HG02571 (cell line): ENCODE data around the gene EIF4EBP3.

ENCODE experiments used
- ATAC-seq: cut with Tn5 transposase; IDR thresholded peaks from one replicate; pipeline ENCODE4 v1.9.1; 2021; ENCODE audit warnings: mild to moderate bottlenecking, moderate library complexity; ENCODE audit not compliant: unreplicated experiment

EIF4EBP3 gene

DNA sequence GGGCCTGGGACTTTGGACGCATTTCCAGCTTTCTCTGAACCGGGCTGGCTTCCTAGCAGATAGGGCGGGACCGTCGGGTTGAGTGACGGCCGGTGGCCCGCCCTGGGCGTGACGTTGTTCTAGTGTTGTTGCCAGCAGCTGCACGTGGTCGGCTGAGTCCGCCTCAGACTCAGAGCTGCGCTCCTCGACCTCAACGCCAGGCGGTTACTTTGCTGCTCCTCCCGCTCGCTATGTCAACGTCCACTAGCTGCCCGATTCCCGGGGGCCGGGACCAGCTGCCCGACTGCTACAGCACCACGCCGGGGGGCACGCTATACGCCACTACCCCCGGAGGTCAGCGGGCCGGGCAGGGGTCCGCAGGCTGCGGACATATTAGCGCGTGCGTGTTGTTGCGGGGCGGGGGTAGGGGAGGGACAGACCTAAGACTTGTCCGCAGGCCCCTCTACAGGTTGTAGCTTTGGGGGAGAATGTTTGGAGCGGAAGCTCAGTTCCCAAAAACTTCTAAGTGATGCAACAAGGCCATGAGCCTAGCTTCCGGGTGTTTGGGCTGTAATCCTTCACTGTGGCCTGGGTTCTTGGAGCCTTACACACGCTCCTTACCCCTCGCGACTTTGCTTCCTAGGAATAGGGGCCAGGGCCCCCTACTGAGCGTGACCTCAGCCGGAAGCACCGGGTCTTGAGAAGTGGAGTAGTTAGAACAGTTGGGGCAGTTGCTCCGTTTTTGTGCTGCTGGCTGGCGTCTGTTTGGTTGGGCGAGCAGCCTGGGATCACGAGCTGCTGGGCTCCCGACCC lies at the start of gene EIF4EBP3:
Gene EIF4EBP3, plus strand, starts transcription at position 155 of the 792 bp plus-strand sequence. Its CDS starts 76 bp downstream, at position 231.
- ATAC-seq = peak; percentile 97

GRCh38 chr5:140497897-140498296 lies 49.6 kb upstream of the EIF4EBP3 start:
- ATAC-seq = no peak

GRCh38 chr5:140498591-140498990 lies 48.9 kb upstream of the EIF4EBP3 start:
- ATAC-seq = no peak

DNA sequence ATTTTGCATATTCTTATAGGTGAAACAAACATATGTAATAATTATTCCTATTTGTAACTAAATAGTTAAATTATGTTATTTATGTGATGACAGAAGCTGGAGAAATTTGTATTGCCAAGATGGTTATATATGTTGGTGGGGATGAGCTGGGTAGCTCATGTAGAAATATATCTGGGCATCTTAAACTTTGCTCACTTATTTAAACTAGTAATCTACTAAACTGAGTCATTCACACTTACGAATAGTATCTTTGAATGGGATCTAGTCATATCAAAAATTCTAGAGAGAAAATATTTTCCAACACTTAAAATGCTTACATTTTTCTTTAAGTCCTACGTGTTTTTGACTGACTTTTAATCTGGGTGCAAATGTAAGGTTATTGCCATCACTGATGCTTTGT lies 44.6 kb upstream of the EIF4EBP3 start:
- ATAC-seq = no peak

- ATAC-seq = no peak
These were observed 37.6 kb upstream of the EIF4EBP3 start for GRCh38 chr5:140509898-140510297.

DNA sequence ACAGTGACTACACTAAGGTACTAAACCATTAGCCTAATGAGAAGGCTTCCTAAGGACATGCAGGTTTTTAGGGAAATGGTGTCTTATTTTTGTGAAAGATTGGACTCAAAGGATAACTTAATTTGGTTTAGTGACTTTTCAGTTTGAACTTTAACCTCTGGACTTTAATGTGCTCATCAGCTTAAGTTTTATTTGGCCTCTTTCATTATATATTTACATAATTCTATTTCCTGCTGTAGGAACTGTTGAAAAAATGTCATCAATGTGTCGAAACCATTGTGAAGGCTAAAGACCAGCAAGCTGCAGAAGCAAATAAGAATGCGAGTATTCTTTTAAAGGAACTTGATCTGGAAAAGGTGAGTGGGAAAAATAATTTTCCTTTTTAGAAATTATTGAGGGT lies 34.3 kb upstream of the EIF4EBP3 start:
- ATAC-seq = no peak

DNA sequence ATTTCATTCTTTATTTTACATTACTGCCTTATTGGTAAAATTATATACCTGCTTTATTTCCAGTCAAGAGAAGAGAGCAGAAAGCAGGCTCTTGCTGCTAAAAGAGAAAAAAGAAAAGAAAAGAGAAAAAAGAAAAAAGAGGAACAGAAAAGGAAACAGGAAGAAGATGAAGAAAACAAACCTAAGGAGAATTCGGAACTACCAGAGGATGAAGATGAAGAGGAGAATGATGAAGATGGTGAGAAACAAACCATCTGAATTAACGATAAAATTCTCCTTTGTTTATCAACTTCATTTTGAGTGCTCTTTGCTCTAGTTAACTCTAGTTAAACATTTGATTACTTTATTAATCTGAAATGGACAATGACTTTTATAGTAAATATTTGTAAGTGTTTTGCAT lies 23.5 kb upstream of the EIF4EBP3 start:
- ATAC-seq = no peak

DNA sequence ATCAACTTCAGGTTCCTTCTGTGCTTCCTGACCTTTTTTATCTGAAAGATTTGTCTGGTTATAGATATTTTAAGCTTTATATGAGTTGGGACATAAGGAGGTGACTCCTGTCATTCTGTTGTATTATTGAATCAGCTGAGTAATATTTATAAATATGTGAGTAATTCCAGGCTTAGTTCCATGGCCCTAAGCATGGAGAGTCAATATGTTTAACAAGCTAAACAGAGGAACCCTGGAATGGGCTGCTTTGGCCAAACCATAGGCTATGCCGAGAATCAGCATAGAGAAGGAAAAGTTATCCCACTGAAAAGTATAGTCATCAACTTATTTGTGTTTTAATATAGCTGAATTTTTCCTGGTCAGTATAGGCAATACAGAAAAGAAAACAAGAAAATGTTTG lies 7.2 kb upstream of the EIF4EBP3 start:
- no peak for ATAC-seq

DNA sequence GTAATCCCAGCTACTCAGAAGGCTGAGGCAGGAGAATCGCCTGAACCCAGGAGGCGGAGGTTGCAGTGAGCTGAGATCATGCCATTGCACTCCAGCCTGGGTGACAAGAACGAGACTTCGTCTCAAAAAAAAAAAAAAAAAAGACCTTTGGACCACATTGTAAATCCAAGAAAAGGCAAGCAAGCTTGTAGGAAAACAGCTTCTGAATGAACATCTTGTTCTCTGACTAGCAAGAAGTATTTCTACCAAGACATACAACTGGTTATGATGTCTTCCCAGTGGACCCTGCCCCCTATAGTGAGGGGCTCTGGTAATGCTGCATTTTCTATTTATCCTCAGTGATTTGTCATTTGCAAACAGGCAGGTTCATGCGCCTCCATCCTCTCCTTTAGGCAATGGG lies 4.5 kb upstream of the EIF4EBP3 start:
- ATAC-seq = no peak

DNA sequence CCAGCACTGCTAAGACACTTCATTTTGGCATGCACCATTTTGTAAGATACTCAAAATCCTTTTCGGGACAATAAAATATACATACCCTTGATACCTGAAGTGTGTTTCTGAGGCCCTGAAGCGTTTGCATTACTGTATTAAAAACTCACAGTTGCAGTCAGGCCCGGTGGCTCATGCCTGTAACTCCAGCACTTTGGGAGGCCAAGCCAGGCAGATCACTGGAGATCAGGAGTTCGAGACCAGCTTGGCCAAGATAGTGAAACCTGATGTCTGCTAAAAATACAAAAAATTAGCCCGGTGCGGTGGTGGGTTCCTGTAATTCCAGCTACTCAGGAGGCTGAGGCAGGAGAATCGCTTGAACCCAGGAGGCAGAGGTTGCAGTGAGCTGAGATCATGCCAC lies 2.5 kb upstream of the EIF4EBP3 start:
- ATAC-seq = no peak

- no peak for ATAC-seq
These were observed 1.9 kb upstream of the EIF4EBP3 start for GRCh38 chr5:140545606-140546005.

GRCh38 chr5:140546851-140547507 lies 483 bp upstream of the EIF4EBP3 start:
- peak; percentile 6 for ATAC-seq

DNA sequence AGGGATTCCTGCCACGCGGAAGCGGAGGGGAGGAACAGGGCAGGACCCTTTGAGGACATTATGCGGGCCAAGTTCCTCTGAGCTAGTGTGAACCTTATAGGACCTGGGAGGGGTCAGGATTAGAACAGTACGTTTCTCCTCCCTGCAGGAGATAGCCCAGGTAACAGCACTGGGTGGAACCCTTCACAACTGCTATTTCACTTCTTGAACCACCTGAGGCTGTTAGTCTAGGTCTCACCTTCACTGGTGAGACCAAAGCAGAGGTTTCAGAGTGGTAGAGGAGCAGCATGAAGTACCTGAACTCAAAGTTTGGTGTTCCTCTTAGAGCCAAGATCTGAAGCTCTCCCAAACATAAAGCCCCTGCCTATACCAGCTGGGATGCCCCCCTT lies 832 bp downstream of the EIF4EBP3 start:
- no peak for ATAC-seq

DNA sequence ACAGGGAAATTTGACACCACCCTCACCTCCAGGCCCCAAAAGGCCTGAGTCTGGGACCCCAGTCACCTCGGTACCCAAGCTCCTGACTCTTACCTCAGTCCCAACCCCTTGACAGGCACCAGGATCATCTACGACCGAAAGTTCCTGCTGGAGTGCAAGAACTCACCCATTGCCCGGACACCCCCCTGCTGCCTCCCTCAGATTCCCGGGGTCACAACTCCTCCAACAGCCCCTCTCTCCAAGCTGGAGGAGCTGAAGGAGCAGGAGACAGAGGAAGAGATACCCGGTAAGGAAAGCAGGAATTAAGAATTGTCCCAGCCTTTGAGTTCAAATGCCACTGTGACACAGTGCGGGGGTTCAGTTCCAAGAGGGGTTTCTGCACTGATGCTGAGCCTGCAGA lies 1.3 kb downstream of the EIF4EBP3 start:
- no peak for ATAC-seq

- no peak for ATAC-seq
These were observed 2.0 kb downstream of the EIF4EBP3 start for GRCh38 chr5:140549237-140550144.

DNA sequence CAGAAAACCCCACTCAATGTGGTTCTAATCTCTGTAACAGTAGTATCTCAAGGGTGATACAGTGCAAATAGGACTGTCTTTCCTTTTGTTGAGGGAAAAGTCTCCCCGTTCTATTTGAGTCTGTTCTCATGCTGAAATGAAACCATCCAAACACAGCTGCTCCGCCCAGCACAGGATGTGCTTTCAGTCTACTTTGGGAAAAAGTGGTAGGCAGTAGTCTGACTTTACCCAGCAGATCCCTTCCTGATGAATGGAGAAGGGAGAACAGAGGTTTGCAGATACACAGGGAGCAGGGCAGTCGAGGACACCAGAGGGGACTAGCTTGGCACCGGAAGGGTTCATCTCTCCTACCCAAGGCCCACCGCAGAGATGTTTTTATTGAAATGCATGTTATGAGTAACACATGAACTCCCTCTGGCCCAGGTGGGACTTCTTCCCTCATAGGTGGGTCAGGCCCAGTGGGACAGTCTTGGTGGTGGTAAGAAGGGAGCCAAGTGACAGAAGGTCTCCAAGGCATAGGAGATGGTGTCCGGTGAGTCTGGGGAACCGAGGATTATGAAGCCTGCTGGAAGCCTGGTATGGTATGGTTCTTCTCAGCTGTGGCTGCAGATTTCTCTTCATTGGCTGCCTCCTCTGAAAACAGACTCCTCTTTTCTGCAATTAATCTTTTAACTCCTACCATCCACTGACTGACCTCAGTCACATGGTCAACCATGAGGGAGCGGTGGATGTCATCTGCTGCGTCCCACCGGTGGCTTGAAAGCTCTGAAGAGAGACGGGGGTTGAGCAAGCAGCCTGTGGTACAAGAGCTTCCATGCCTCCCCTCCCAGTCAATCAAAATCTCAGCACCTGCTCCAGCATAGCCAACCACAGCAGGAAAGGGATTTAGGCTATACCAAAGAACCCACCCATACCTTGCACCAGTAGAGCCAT lies 3.0 kb downstream of the EIF4EBP3 start:
- ATAC-seq = no peak

- ATAC-seq = no peak
These were observed 4.4 kb downstream of the EIF4EBP3 start for GRCh38 chr5:140551872-140552271.

GRCh38 chr5:140553657-140554056 lies 6.2 kb downstream of the EIF4EBP3 start:
- ATAC-seq = no peak

- ATAC-seq = no peak
These were observed 7.0 kb downstream of the EIF4EBP3 start for GRCh38 chr5:140554454-140554853.

DNA sequence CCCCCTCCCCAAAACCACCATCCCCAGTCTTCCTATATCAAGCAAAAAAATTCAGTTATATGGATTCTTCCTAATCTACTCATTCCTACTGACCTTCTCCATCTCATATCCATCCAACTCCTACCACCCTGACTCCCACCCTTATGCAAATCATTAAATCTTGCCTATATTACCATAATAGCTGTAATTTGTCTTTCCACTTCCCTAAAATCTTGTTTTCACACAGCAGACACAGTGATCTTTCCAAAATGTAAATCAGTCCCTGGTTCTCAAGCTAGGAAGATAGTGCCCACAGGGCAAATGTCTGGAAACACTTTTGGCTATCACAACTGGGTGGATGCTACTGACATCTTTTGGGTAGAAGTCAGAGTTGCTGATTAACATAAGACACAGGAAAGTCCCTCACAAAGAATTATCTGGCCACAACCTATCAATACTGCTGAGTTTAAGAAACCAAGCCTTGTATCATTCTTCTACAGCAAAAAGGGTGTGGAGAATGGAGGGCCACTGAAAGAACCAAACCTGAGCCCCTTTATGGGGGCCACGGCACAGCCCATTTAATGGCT lies 8.4 kb downstream of the EIF4EBP3 start:
- no peak for ATAC-seq
